IMR-90 (cell line): ENCODE data around the gene STAB1. TPM values are rescaled to one million over a fixed set of nuclear protein-coding genes. Genes with fewer than 3 reads are reported as not detected.

Experiments used
- ATAC-seq: fragments of 200-7000 bp; cut with Tn5 transposase; 2 replicates; pipeline ENCODE4 v1.9.1; 2020; ENCODE audit warnings: low read depth, mild to moderate bottlenecking, moderate library complexity
- BruUV-seq: library from RNA; stranded (reverse); fragments of 400-500 nt; replicated peaks from 2 replicates; lab custom pipeline; 2021; lab: Mats Ljungman, UMichigan
- CTCF ChIA-PET: fragments of 300-600 bp; formaldehyde crosslinking; extraction: SDS; loops from one replicate; lab custom pipeline; 2021; ENCODE audit warnings: antibody characterized with exemption; lab: Yijun Ruan, JAX
- POLR2A ChIA-PET: fragments of 300-600 bp; sonication (Branson Sonifier 250); formaldehyde crosslinking; loops from one replicate; lab custom pipeline; 2022; ENCODE audit warnings: antibody characterized with exemption; ENCODE audit not compliant: unreplicated experiment; lab: Charles Lee
- DNase-seq: peaks from one replicate; pipeline ENCODE4 v3.0.0; 2013
- H2AFZ ChIP-seq: replicated peaks from 2 replicates; pipeline ENCODE3; 2013; ENCODE audit warnings: low read length, mild to moderate bottlenecking; ENCODE audit not compliant: poor library complexity
- H2AK5ac ChIP-seq: 2 replicates; pipeline ENCODE4 v1.6.1; 2013; ENCODE audit warnings: low read depth, low read length, inconsistent platforms
- H2AK9ac ChIP-seq: replicated peaks from 2 replicates; pipeline ENCODE3; 2013; ENCODE audit warnings: mild to moderate bottlenecking, low read depth, low read length, moderate library complexity; ENCODE audit not compliant: poor library complexity
- H2BK120ac ChIP-seq: 2 replicates; pipeline ENCODE4 v1.6.1; 2013; ENCODE audit warnings: low read depth, low read length, inconsistent platforms
- H2BK15ac ChIP-seq: 3 replicates; pipeline ENCODE4 v1.6.1; 2013; ENCODE audit warnings: low read depth, low read length, inconsistent platforms
- H2BK20ac ChIP-seq: 2 replicates; pipeline ENCODE4 v1.6.1; 2013; ENCODE audit warnings: low read depth, mild to moderate bottlenecking, inconsistent platforms, low read length, moderate library complexity
- H2BK5ac ChIP-seq: 2 replicates; pipeline ENCODE4 v1.6.1; 2013; ENCODE audit warnings: mild to moderate bottlenecking, low read depth, low read length, inconsistent platforms; ENCODE audit not compliant: poor library complexity, severe bottlenecking
- H3K14ac ChIP-seq: replicated peaks from 2 replicates; pipeline ENCODE4 v1.6.1; 2013; ENCODE audit warnings: low read depth, low read length, inconsistent platforms
- H3K18ac ChIP-seq: 2 replicates; pipeline ENCODE4 v1.6.1; 2013; ENCODE audit warnings: low read depth, low read length, control low read depth
- H3K23ac ChIP-seq: 2 replicates; pipeline ENCODE4 v1.6.1; 2013; ENCODE audit warnings: low read depth, low read length, inconsistent platforms
- H3K27ac ChIP-seq: 2 replicates; pipeline ENCODE4 v1.5.1; 2013; ENCODE audit warnings: mild to moderate bottlenecking, control low read depth, low read length; ENCODE audit not compliant: insufficient read depth
- H3K27me3 ChIP-seq: 2 replicates; pipeline ENCODE4 v1.6.1; 2013; ENCODE audit warnings: low read length; ENCODE audit not compliant: control insufficient read depth, insufficient read depth
- H3K36me3 ChIP-seq: 2 replicates; pipeline ENCODE4 v1.6.1; 2013; ENCODE audit warnings: low read length, mixed read lengths; ENCODE audit not compliant: control insufficient read depth, insufficient read depth
- H3K4ac ChIP-seq: 2 replicates; pipeline ENCODE4 v1.6.1; 2013; ENCODE audit warnings: low read depth, low read length, inconsistent platforms
- H3K4me1 ChIP-seq: 2 replicates; pipeline ENCODE4 v1.6.1; 2013; ENCODE audit warnings: low read length, mixed read lengths; ENCODE audit not compliant: control insufficient read depth, insufficient read depth
- H3K4me2 ChIP-seq: 2 replicates; pipeline ENCODE4 v1.6.1; 2013; ENCODE audit warnings: low read depth, mild to moderate bottlenecking, control low read depth, low read length, moderate library complexity
- H3K4me3 ChIP-seq: 2 replicates; pipeline ENCODE4 v1.5.1; 2013; ENCODE audit warnings: low read depth, mild to moderate bottlenecking, control low read depth, low read length, moderate library complexity; ENCODE audit not compliant: insufficient read depth
- H3K56ac ChIP-seq: 2 replicates; pipeline ENCODE4 v1.6.1; 2013; ENCODE audit warnings: low read length, inconsistent platforms; ENCODE audit not compliant: insufficient read depth; ENCODE audit errors: extremely low read depth
- H3K79me1 ChIP-seq, 2 experiments: 2 replicates each; pipeline ENCODE4 v1.6.1; 2013; ENCODE audit warnings: low read length in 2 of 2, inconsistent platforms in 1 of 2, low read depth in 1 of 2
- H3K9ac ChIP-seq: 2 replicates; pipeline ENCODE4 v1.6.1; 2013; ENCODE audit warnings: low read depth, low read length, control low read depth
- H3K9me1 ChIP-seq: 2 replicates; pipeline ENCODE4 v1.6.1; 2013; ENCODE audit warnings: low read length, inconsistent platforms; ENCODE audit not compliant: insufficient read depth
- H3K9me3 ChIP-seq: 2 replicates; pipeline ENCODE4 v1.6.1; 2013; ENCODE audit warnings: low read length; ENCODE audit not compliant: control insufficient read depth, insufficient read depth
- H4K20me1 ChIP-seq: 2 replicates; pipeline ENCODE4 v1.6.1; 2013; ENCODE audit warnings: low read length, inconsistent platforms; ENCODE audit not compliant: insufficient read depth
- H4K5ac ChIP-seq: 2 replicates; pipeline ENCODE4 v1.6.1; 2013; ENCODE audit warnings: mild to moderate bottlenecking, low read depth, low read length, control low read depth
- H4K8ac ChIP-seq, 2 experiments: 2 replicates each; pipeline ENCODE4 v1.6.1; 2013; ENCODE audit warnings: low read depth in 2 of 2, low read length in 2 of 2, control low read depth in 1 of 2, inconsistent platforms in 1 of 2
- H4K91ac ChIP-seq: 2 replicates; pipeline ENCODE4 v1.6.1; 2013; ENCODE audit warnings: low read depth, low read length, inconsistent platforms; ENCODE audit not compliant: insufficient read depth
- CEBPB ChIP-seq: IDR thresholded peaks from 2 replicates; pipeline ENCODE4 v1.6.1; 2012; ENCODE audit warnings: low read depth, low read length, improper control_type of control experiment
- CHD1 ChIP-seq: IDR thresholded peaks from 2 replicates; pipeline ENCODE4 v1.6.1; 2012; ENCODE audit warnings: low read depth, low read length, improper control_type of control experiment
- MAFK ChIP-seq: IDR thresholded peaks from 2 replicates; pipeline ENCODE4 v1.6.1; 2012; ENCODE audit warnings: low read depth, low read length, improper control_type of control experiment
- MAZ ChIP-seq: IDR thresholded peaks from 2 replicates; pipeline ENCODE4 v1.6.1; 2012; ENCODE audit warnings: low read depth, mild to moderate bottlenecking, low read length, improper control_type of control experiment, moderate library complexity, borderline replicate concordance
- MXI1 ChIP-seq: IDR thresholded peaks from 2 replicates; pipeline ENCODE4 v1.6.1; 2012; ENCODE audit warnings: low read depth, mild to moderate bottlenecking, low read length, moderate library complexity, borderline replicate concordance
- RAD21 ChIP-seq: IDR thresholded peaks from 2 replicates; pipeline ENCODE4 v1.6.1; 2012; ENCODE audit warnings: low read length, improper control_type of control experiment
- RCOR1 ChIP-seq: IDR thresholded peaks from 2 replicates; pipeline ENCODE4 v1.6.1; 2012; ENCODE audit warnings: mild to moderate bottlenecking, low read length, improper control_type of control experiment; ENCODE audit not compliant: insufficient replicate concordance
- RFX5 ChIP-seq: IDR thresholded peaks from 2 replicates; pipeline ENCODE4 v1.8.0; 2012; ENCODE audit warnings: low read depth, mild to moderate bottlenecking, low read length, moderate library complexity
- WGBS, 2 experiments: methylation state at CpG; one replicate each; pipeline versions ENCODE4 v1.1.5 to v1.1.7; 2013; ENCODE audit warnings: missing lambda C conversion rate in 2 of 2; ENCODE audit not compliant: insufficient read length in 1 of 2; ENCODE audit errors: extremely low coverage in 2 of 2; 5-methylcytosine and 5-hydroxymethylcytosine counted together
- dilution Hi-C: fragments of 300-500 bp; cut with HindIII; formaldehyde crosslinking; loops from one replicate; pipeline ENCODE4 v1.14.3; 2018; ENCODE audit warnings: low sequenced_read_pairs; ENCODE audit not compliant: unreplicated experiment
- in situ Hi-C: fragments of 300-500 bp; cut with MboI; formaldehyde crosslinking; loops from 3 replicates; pipeline ENCODE4 v1.14.3; 2019; ENCODE audit warnings: low sequenced_read_pairs, inconsistent platforms, mixed read lengths
- intact Hi-C: fragments of 100-400 bp; cut with micrococcal nuclease; formaldehyde crosslinking; loops from 2 replicates; pipeline ENCODE4 v1.10.0; 2022
- polyA plus RNA-seq, 3 experiments: library from polyadenylated mRNA; depleted of rRNA; stranded (reverse); fragments of >200 nt; gene quantifications; 2 replicates each; pipeline ENCODE4 v1.2.3, GENCODE V29; 2012; ENCODE audit warnings: low replicate concordance in 1 of 3
- total RNA-seq: library from RNA; depleted of rRNA; stranded (reverse); fragments of >200 nt; gene quantifications from 2 replicates; pipeline ENCODE4 v1.2.3, GENCODE V29; 2012
- TF ChIP-seq, protein P1 (sequence below): conservative IDR thresholded peaks from 2 replicates; pipeline ENCODE4 v1.5.1; 2012; ENCODE audit warnings: mild to moderate bottlenecking, low read depth, low read length, improper control_type of control experiment

Gene STAB1
- total and polyA plus RNA-seq, 2 of the 4 experiments (the other 2 are of a cell fraction) = not detected

DNA sequence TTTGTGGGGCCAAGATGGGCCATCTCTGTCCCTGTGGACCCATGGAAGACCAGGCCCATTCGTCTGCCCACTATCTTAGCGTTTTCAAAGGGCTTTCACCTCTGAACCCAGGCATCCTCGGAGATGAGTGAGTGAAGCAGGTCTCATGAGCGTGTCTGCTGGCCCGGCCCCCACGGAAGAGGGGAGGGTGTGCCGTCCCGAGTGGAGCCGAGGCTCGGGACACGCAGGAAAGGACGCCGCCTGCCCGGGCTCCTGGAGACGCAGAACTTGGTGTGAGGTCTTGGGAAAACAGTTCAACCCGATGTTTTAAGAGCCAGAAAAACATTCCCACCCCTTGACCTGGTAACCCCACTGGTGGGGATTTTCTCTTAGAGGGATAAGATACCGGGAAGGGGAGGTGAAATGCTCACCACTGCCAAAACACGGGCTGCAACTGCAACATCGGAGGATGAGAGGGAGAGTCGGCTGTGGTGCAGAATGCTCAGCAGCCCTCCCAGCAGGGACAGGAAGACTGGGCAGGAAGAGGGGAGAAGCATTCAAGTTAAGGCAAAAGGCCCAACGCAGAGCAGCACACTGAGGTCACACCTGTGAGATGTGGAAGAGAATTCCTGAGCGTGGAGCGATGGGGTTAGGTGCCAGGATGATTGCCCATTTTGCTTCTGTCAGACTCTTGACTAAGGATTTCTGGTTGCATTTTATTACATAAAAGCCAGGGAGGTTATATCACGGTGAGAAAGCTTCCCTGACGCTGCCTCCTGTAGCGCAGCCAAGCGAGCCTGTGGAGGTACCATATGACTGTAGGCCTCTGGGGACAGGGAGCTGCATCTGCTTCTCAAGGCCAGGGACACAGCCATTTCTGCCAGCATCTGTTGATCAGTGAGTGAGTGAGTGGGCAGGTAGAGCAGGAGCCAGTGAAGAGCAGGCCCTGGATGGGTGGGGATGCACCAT lies 14.1 kb upstream of the STAB1 start (continued):
- TF ChIP-seq CEBPB = no peak
- TF ChIP-seq MXI1 = no peak

DNA sequence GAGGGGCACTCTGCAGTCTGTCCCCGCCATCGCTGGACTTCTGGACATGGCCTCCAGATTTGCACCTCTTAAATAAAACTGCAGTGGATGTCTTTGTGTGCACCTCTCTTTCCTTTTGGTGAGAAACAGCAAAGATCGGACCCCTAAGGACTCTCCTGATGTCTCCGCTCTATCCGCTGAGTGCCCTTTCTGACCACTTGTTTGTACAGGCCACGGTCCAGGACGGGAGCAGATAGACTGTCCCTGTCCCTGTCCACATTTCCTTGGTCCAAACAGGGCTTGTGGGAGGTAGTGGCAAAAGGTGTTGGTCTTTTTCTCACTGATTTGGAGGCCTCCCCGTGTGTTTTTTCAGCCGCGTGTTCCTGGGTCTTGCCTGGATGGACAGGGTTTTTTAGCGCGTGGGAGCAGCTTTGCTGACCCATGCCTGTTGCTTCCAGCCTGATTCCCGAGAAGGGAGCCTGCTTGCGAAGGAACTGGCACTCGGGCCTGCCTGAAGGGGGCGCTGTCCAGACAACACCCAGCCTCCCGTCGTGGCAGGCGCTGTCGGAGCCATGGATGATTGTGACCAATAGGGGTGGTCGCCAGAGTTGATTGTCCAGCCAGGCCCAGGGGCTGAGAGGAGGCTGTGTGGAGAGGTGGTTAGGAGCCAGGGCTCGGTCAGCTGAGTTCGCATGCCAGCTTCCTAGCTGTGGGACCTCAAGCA lies 13.2 kb upstream of the STAB1 start:
- Histone ChIP-seq H4K5ac (no peak overlapping the region), H3K23ac (no peak overlapping the region), H3K14ac (no peak overlapping the region), H3K4me2 (no peak overlapping the region), H3K79me1 (peaks cover 6 to 47% of the 10 kb centered on the region in 2 experiments; a peak in 3 of 4 replicates), H4K8ac (no peak overlapping the region), H2BK20ac (no peak overlapping the region), H2BK120ac (no peak overlapping the region), H3K9me3 (no peaks in the 10 kb centered on the region), H3K27me3 (no peaks in the 10 kb centered on the region), H3K18ac (no peak overlapping the region), H4K20me1 (peaks cover 32% of the 10 kb centered on the region), H3K27ac (no peak overlapping the region), H3K9ac (no peak overlapping the region), H3K36me3 (peaks cover 83% of the 10 kb centered on the region), H4K91ac (no peak overlapping the region), H3K4me1 (peaks cover 13% of the 10 kb centered on the region; the same call in 1 of the 2 replicates), H2AFZ (no peak overlapping the region), H2BK15ac (no peak overlapping the region), H3K4ac (no peak overlapping the region), H3K56ac (no peak overlapping the region), H3K9me1 (peaks cover 19% of the 10 kb centered on the region; the same call in 1 of the 2 replicates), H2AK9ac (no peak overlapping the region), H3K4me3 (no peak overlapping the region), H2AK5ac (no peak overlapping the region), H2BK5ac (no peak overlapping the region)
- in situ Hi-C loops (no loop called here), intact Hi-C loops (no loop called here), dilution Hi-C loops (no loop called here)
- ATAC-seq = no peak
- ChIA-PET POLR2A (no interaction called here), CTCF (interaction anchor here (0.9 kb wide), 1 partner anchor 10 kb away, joined by 3 read pairs; no protein-coding TSS in a partner anchor)
- no peak for TF ChIP-seq RCOR1
- no peak for TF ChIP-seq MAFK
- no peak for TF ChIP-seq MAZ
- TF ChIP-seq, protein P1, sequence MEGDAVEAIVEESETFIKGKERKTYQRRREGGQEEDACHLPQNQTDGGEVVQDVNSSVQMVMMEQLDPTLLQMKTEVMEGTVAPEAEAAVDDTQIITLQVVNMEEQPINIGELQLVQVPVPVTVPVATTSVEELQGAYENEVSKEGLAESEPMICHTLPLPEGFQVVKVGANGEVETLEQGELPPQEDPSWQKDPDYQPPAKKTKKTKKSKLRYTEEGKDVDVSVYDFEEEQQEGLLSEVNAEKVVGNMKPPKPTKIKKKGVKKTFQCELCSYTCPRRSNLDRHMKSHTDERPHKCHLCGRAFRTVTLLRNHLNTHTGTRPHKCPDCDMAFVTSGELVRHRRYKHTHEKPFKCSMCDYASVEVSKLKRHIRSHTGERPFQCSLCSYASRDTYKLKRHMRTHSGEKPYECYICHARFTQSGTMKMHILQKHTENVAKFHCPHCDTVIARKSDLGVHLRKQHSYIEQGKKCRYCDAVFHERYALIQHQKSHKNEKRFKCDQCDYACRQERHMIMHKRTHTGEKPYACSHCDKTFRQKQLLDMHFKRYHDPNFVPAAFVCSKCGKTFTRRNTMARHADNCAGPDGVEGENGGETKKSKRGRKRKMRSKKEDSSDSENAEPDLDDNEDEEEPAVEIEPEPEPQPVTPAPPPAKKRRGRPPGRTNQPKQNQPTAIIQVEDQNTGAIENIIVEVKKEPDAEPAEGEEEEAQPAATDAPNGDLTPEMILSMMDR = peak; percentile 35
- TF ChIP-seq CEBPB = no peak
- TF ChIP-seq RFX5 = no peak
- TF ChIP-seq RAD21 = peak; percentile 11; the same call in 1 of the 2 replicates
- no peak for TF ChIP-seq CHD1
- no peak for TF ChIP-seq MXI1
- WGBS, 2 experiments = 80% methylated on average over 3 of the region's 23 CpGs; no CpG with 5 or more reads in 1 of the 2 experiments
- BruUV-seq = no TSS peak
- DNase-seq = peak; percentile 4
